Measurements from ENCODE around the gene HSF4. TPM values are rescaled to one million over a fixed set of nuclear protein-coding genes. Genes with fewer than 3 reads are reported as not detected.

Gene HSF4
- total RNA-seq, 1 donor from 2014 or later = 2.0 TPM

DNA sequence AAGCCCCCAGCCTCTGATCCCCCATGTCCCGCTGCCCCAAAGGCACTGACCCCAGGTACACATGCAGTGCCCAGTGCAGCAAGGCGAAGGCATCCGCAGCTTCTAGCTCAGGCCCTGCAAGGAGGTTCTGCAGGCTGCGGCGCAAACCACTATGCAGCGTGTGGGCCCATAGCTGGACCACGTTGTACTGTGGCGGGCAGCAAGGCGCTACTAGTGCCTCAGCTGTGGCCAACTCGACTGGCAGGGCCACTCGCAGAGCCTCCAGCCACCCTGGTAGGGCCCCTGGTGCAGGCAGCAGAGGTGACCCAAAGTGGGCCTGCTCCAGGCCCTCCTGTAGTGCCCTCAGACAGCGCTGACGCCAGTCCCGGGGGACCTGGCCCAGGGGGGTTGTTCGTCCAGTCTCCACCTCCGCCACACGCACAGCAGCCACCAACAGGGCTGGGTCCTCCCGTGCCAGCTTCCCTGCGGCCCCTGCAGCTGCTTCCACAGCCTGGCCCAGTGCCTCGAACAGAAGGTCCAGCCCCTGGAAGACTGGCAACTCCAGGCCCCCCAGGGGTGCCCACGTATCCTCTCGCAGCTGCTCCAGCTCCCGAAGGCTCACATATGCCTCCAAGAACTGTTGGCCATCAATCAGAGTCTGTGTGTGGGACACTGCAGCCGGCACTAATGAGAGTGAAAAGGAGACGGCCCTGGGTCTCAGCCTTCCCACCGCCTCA lies 22.8 kb downstream of the HSF4 start:
- DNase-seq = no peak

DNA sequence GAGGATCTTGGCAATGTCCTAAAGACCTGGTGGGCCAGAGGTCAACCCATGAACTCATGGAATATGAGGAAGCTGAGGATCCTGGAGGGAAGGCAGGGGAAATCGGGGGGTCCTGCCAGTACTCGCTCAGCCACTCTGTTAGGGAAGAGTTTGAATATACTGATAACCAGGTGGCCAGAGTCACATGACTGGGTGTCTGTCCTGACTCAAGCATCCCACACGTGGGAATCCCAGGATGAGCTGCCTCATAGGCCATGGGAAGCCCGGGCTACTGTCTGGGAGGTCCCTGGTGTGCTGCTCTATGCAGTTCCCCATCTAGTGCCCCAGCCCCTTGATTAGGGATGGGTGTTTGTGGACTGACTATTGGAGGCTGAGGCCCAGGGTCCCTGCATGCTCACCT lies 23.8 kb downstream of the HSF4 start:
- DNase-seq = no peak

DNA sequence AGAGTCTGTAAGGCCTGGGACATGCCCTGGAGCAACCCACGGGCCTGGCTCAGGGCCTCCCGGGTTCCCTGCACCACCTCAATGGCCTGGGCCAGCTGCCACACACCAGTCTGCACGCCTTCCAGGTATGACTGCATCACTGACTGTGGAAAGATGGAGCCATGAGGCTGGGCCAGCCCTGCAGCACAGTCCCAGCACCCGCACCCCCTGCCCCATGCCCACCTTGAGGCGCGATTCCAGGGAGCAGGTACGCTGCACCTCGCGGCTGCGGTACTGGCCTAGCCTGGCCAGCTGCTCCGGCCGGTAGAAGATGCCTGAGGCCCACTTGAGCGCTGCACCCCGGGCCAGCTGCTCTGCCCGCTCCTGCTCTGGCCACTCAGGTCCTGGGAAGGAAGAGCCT lies 24.3 kb downstream of the HSF4 start:
- DNase-seq = no peak

DNA sequence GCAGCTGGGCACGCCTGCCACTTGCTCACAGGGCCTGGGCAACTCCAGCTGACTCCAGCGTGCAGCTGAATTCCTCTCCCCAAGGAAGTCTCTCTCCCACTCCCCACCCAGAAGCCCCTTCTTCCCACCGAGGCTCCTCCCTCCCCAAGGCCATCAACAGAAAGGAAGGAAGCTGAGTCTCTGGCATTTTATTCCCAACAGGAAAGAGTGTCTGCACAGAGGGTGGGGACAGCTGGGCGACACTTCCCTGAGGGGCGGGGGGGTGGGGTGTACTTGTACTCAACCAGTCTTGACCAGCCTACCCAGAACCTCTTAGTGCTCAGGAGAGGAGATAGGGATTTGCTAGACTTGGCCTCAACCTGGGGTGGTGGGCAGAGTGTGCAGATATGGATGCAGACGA lies 25.5 kb downstream of the HSF4 start, which contains the start of gene EXOC3L1:
Gene EXOC3L1 (minus strand): TSS at position 96 of the 400 bp plus-strand sequence. CDS start 460 bp downstream, outside the sequence.
- no peak for DNase-seq

DNA sequence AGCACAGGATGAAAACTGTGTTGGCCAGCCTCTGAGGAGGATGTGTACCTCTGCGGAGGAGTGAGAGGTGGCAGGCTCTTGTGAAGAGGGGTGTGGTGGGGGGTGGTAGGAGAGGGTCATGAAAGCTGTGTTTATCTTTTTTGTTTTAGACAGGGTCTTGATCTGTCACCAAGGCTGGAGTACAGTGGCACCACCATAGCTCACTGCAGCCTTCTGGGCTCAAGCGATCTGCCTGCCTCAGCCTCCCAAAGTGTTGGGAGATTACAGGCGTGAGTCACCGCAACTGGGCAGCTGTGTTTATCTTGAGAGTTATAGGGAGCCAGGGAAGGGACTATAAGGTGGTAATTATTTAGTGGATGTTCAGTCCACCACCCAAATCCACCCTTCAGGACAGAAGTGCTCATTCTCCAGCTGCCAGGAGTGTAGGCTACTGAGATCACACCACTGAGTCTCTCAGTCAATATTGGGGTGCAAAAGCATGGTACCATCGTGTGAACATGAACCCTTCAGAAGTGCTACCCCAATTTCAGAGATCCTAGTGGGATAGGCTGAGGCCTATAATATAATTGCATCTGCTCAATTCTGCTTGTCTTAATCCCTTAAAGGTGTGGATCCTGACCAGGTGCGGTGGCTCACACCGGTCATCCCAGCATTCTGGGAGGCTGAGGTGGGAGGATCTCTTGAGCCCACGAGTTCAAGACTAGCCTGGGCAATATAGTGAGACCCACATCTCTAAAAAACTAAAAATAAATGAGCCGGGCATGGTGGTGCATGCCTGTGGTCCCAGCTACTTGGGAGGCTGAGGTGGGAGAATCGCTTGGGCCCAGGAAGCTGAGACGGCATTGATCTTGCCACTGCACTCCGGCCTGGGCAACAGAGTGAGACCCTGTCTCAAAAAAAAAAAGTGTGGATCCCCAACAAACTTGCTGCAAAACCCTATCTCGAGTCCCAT lies 26.2 kb downstream of the HSF4 start:
- DNase-seq = peak; percentile 37

DNA sequence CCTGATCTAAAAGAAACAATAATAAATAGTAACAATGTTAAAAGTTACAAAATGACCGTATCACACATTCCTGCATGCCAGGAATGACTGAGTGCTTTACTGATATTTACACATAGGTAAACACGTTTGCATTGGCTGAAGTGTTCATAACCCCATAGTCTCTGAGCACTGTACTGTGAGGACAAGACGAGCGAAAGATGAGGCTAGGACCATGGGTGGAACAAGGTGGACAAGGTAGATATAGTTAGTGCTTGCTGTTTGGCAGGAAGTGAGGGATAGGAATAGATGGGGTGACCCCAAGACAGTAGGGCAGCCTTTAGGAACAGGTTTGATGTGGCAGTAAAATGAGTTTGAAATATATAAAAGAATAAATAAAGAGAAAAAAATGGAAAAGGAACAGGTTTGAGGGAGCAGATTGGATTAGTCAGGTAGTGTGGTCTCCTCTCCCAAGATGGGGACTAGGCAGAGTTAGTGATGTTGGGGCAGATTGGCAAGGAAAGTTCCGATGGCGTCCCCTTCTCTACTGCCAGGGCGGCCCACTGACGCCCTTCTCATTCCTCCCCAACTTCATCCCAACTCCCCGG lies 27.0 kb downstream of the HSF4 start:
- DNase-seq = no peak

DNA sequence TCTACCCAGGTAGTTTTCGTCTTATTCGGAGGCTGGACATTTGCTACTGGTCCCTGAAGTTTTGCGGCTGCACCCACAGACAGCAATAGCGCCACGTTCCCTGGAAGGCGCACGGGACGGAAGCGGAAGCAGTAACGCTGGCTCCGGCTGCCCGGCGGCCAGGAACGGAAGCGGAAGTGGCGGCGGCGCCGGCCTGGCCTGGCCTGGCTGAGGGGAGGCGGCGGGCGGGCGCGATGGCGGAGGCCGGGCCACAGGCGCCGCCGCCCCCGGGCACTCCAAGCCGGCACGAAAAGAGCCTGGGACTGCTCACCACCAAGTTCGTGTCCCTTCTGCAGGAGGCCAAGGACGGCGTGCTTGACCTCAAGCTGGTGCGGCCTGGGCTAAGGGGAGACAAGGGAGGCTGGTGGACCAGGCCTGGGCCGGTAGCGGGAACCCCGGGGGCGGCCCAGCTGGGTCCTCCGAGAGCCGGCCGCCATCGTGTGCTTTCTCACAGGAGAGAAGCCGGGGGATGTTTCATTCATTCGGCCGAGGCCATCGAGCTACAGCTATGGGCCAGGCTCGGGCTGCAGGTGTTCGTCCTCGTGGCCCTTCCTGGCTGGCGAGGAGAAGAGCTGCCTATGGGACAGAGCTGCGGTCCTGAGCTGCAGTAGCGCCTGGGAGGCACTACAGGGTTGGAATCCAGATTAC lies 27.6 kb downstream of the HSF4 start, which contains the start of gene E2F4:
Gene E2F4 (plus strand): TSS at position 161 of the 687 bp plus-strand sequence. CDS start 73 bp downstream, at position 234.
- peak; percentile 96 for DNase-seq

DNA sequence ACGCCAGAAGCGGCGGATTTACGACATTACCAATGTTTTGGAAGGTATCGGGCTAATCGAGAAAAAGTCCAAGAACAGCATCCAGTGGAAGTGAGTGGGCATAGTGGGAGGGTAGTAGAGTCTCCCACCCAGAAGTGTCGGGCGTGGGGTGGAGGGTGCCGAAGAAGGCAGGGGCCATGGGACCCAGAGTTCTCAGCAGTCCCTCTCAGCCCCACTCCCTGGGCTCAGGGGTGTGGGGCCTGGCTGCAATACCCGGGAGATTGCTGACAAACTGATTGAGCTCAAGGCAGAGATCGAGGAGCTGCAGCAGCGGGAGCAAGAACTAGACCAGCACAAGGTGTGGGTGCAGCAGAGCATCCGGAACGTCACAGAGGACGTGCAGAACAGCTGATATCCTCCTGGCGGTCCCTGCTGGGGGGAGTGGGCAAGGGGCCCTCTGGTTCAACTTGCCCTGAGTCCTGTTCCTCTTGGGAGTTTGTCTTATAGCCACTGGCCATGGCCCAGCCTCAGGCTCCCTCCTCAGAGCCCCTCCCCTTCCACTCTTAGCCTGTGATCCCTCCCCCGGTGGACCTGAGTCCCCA lies 28.3 kb downstream of the HSF4 start:
- DNase-seq = peak; percentile 31

DNA sequence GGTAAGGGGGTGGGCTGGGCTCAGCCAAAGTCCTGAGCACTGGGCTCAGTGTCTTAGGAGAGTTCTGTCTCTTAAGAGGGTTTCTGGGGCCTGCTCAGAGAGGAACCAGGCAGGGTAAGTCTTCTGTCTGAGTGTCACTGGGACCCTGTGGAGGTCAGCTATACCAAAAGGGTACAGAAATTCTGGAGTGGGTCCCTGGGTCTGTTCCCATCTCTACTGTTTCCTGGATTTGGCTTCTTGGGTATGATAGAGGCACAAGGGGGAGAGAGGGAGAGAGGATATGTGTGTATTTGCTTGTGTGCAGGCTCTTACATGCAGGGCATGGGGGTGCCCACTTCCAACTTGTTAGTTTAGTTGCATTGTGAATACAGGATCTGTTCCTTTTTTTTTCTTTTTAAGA lies 29.0 kb downstream of the HSF4 start:
- no peak for DNase-seq

DNA sequence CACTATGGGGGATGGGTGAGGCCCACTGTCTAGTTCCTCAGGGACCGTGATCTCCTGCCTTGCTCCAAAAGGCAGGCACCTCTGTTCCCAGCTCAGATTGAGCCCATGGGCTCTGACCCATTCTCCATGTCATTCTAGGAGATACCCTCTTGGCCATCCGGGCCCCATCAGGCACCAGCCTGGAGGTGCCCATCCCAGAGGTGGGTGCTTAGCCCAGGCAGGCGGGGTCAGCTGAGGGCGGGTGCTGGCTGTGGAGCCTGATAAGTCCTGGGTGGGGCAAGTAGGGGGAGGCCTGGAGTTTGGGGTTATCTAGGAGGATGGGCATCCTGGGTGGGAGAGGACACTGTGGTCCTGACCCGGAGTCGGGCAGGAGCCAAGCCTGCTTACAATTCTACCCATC lies 29.7 kb downstream of the HSF4 start:
- no peak for DNase-seq

DNA sequence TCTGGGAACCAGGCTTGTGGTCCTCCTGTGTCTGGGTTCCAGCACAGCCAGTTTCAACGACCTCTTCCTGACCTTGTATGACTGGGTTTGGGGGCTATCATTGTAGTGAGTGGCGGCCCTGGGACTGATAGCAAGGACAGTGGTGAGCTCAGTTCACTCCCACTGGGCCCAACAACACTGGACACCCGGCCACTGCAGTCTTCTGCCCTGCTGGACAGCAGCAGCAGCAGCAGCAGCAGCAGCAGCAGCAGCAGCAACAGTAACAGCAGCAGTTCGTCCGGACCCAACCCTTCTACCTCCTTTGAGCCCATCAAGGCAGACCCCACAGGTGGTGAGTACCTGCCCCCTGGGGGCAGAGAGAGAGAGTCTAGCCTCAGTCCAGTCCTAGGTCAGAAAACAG lies 31.1 kb downstream of the HSF4 start:
- no peak for DNase-seq

DNA sequence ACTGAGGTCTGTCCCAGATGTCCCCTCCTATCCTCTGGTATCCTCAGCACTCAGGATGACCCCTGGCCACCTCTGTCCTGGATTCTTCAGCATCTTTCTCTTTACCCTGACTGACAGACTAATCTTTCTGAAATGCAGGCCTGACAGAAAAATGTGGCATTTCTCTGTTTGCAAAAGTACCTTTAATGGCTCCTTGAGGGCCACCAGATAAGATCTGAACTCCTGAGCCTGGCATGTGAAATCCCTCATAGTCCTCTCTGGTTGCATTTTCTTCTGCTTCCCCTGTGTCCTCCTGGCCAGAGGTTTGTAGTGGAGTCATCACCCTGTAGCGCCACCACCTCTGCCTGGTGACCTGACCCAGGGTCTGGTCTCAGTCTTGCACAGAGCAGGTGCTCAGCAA lies 32.3 kb downstream of the HSF4 start:
- DNase-seq = no peak

DNA sequence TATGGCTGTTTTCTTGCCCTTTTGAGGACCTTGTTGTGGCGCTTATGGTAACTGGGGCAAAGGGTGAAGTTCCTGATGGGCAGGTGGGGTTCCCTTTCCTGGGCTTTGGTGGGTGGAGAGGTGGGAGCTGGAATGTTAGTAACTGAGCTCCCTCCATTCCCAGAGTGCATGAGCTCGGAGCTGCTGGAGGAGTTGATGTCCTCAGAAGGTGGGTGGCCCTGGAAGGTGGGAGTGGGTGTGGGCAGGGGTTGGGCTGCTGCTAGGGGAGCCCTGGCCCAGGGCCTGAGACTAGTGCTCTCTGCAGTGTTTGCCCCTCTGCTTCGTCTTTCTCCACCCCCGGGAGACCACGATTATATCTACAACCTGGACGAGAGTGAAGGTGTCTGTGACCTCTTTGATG lies 33.2 kb downstream of the HSF4 start:
- no peak for DNase-seq

DNA sequence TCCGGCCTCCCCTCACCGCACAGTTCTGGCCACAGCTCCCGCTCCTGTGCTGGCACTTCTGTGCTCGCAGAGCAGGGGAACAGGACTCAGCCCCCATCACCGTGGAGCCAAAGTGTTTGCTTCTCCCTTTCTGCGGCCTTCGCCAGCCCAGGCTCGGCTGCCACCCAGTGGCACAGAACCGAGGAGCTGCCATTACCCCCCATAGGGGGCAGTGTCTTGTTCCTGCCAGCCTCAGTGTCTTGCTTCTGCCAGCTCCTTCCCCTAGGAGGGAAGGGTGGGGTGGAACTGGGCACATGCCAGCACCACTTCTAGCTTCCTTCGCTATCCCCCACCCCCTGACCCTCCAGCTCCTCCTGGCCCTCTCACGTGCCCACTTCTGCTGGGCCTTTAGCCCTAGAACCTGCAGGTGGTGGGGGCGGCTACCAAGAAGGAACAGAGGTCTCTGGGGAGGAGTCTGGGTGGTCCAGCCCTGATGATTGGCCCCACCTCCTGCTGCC lies 33.7 kb downstream of the HSF4 start:
- peak; percentile 72 for DNase-seq

DNA sequence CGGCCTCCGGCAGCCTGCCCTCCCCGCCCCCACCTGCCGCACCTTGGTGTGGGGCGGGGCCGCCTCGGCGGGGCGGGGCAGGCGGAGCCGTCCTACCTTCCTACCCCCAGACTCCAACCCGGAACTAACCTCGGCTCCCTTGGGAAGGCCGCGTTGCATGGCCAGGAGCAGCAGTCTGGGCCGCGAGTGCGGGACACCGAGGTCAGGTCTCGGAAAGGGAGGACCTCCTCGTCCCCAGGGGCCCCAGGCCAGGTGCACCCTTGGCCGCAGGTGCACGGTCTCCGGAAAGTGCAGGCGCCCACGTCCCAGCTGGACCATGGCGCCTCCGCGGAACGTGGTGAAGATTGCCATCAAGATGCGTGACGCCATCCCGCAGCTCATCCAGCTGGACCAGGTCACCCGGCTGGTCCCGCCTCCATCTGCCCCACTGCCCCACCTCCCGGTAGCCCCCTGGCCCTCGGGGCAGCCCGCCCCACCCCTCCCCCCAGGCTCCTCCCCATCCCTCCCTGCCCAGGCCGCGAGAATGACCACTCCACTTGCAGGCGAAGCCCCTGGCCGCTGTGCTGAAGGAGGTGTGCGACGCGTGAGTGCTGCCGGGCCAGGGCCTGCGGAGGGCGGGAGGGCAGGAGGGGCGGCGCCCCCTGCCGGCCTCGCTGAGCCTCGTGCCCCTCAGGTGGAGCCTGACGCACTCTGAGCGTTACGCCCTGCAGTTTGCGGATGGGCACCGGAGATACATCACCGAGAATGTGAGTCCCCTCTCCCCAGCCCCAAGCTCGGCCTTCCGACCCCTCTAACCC lies 34.7 kb downstream of the HSF4 start, which contains the start of gene ELMO3:
Gene ELMO3 (plus strand): TSS at position 121 of the 797 bp plus-strand sequence. CDS start 196 bp downstream, at position 317.
- DNase-seq = no peak

DNA sequence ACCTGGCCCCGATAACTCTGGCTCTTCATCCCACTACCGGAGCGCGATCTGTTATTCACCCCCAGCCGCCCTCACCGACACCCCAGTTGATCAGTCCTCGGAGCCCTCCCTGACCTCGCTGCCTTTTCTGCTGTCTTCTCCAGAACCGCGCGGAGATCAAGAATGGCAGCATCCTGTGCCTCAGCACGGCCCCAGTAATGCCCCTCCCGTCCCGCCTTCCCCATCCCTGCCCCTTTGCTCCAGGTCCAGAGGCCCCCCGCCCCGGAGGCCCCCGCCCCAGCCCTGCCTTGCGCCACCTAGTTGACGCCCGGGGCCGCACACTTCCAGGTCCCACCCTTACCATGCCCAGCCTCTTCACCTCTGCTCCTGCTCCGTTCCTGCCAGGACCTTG lies 35.3 kb downstream of the HSF4 start:
- DNase-seq = no peak

DNA sequence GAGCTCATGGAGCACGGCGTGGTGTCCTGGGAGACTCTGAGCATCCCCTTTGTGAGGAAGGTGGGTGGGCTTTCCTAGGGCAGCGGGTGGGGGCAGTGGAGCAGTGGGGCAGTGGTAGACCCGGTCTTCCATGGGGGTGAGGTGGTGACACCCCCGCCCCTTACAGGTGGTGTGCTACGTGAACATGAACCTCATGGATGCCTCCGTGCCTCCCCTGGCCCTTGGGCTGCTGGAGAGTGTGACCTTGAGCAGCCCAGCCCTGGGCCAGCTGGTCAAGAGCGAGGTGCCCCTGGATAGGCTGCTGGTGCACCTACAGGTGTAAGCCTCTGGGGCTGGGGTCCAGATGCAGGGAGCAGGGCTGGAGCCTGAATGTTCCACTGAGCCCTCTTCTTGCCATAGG lies 35.9 kb downstream of the HSF4 start:
- no peak for DNase-seq

DNA sequence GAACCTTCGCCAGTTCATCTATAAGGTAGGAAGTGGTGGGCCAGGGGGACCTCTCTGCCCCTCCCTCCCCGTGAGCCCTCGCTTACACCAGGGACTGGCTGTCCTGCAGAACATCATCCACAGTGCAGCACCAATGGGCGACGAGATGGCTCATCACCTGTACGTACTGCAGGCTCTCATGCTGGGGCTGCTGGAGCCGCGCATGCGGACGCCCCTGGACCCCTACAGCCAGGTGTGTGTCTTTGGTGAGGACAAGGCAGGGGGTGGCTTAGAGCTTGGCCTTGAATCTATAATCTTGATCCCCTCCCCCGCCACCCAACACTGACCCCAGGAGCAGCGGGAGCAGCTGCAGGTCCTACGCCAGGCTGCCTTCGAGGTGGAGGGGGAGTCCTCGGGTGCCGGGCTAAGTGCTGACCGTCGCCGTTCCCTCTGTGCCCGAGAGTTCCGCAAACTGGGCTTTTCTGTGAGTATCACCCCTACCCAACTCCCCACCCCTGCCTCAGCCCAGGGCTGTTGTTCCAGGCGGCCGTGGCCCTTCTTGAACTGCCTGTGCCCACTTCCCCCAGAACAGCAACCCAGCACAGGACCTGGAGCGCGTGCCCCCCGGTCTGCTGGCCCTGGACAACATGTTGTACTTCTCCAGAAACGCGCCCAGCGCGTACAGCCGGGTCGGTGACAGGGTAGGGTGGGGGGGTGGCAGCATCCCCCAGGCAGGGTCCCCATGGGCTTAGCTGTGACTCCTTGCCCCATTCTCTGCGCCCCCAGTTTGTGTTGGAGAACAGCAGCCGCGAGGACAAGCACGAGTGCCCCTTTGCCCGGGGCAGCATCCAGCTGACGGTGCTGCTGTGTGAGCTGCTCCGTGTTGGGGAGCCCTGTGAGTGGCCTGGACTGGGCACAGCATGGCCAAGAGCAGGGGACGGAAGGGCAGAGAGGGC lies 37.1 kb downstream of the HSF4 start:
- DNase-seq = no peak

DNA sequence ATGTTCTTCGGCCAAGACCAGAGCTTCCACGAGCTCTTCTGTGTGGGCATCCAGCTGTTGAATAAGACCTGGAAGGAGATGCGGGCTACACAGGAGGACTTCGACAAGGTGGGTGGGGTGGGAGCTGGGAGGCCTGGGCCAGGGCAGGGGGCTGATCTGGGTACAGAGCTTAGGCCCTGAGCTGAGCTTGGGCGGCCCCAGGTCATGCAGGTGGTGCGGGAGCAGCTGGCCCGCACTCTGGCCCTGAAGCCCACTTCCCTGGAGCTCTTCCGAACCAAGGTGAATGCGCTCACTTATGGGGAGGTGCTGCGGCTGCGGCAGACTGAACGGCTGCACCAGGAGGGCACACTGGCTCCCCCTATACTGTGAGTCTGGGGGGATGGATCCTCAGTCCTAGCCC lies 37.9 kb downstream of the HSF4 start:
- no peak for DNase-seq

DNA sequence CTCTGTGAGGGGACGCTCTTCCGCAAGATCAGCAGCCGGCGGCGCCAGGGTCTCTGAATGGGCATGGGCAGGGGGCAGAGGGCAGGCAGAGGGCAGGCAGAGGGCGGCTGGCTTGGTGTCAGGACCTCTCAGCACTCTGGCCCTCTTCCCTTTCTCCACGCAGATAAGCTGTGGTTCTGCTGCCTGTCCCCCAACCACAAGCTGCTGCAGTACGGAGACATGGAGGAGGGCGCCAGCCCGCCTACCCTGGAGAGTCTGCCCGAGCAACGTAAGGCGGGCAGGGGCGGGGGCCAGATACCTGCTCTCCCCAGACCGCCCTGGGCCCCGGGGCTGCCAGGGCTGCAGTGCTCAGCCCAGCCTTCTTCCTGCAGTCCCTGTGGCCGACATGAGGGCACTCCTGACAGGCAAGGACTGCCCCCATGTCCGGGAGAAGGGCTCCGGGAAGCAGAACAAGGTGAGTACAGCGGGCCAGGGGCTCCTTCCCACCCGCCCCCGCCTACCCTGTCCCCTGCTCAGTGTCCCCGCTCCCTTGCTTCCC lies 38.5 kb downstream of the HSF4 start:
- no peak for DNase-seq

Measured in dermis blood vessel endothelial cell (primary cell).